ENCODE results near the gene HHIP.

HHIP gene

DNA sequence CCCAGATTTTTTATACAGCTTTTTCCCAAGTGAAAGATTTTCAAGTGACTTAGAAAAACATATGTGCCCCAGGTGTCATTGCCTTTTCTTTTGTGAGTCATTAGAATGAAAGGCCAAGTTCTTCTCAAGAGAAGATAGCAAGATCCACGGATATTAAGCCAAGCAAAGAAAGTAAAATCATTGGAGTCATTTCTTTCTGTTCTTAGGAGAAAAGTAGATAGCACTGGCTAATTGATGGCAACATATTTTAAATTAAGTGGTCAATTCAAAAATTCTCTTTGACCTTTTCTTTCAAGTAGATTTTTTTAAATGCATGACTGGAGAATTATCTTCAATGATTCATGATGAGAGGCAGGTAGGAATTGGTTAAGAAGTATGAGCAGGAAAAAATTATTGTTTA lies 94.4 kb downstream of the HHIP start:
- H3F3A ChIP-seq (ENCODE audit: insufficient read depth, low read length), result no peaks in the 10 kb centered on the region
- H2AFZ ChIP-seq (ENCODE audit: low read length), result no peak overlapping the region
- no peak overlapping the region for H3K4me3 ChIP-seq (ENCODE audit: low read depth, low read length, poor library complexity, severe bottlenecking)
- TF ChIP-seq EZH2 (IDR thresholded peaks at IDR 0.05; ENCODE audit: borderline replicate concordance, low read length) (no peak), CTCF (IDR thresholded peaks at IDR 0.05; ENCODE audit: low read length) (no peak)
- H3K36me3 ChIP-seq (ENCODE audit: insufficient read depth, low read length), result no peaks in the 10 kb centered on the region
- no peak overlapping the region for H3K4me2 ChIP-seq (ENCODE audit: low read length)
- H4K20me1 ChIP-seq (ENCODE audit: insufficient read depth, low read length), result no peaks in the 10 kb centered on the region
- H3K9me2 ChIP-seq (ENCODE audit: low read depth, low read length), result no peaks in the 10 kb centered on the region
- no peaks in the 10 kb centered on the region for H3K79me2 ChIP-seq (ENCODE audit: insufficient read depth, low read length)
- H3K27me3 ChIP-seq (ENCODE audit: insufficient read depth, low read length), result no peaks in the 10 kb centered on the region
- no peaks in the 10 kb centered on the region for H3K9me3 ChIP-seq (ENCODE audit: low read length)
- no peak overlapping the region for H3K9ac ChIP-seq (ENCODE audit: low read length)
- no peak overlapping the region for H3K27ac ChIP-seq (ENCODE audit: low read depth, low read length, poor library complexity, severe bottlenecking)
- no peaks in the 10 kb centered on the region for H3K4me1 ChIP-seq (ENCODE audit: insufficient read depth, low read length, severe bottlenecking)

GRCh38 chr4:144748814-144749555 lies 103.0 kb downstream of the HHIP start:
- no peak overlapping the region for H3K9ac ChIP-seq (ENCODE audit: low read length)
- no peaks in the 10 kb centered on the region for H3K36me3 ChIP-seq (ENCODE audit: insufficient read depth, low read length)
- H3K27ac ChIP-seq (ENCODE audit: low read depth, low read length, poor library complexity, severe bottlenecking), result no peak overlapping the region
- no peaks in the 10 kb centered on the region for H3K79me2 ChIP-seq (ENCODE audit: insufficient read depth, low read length)
- no peaks in the 10 kb centered on the region for H3K9me3 ChIP-seq (ENCODE audit: low read length)
- H4K20me1 ChIP-seq (ENCODE audit: insufficient read depth, low read length), result no peaks in the 10 kb centered on the region
- no peaks in the 10 kb centered on the region for H3F3A ChIP-seq (ENCODE audit: insufficient read depth, low read length)
- H3K4me1 ChIP-seq (ENCODE audit: insufficient read depth, low read length, severe bottlenecking), result no peaks in the 10 kb centered on the region
- no peak overlapping the region for H3K4me3 ChIP-seq (ENCODE audit: low read depth, low read length, poor library complexity, severe bottlenecking)
- no peaks in the 10 kb centered on the region for H3K27me3 ChIP-seq (ENCODE audit: insufficient read depth, low read length)
- TF ChIP-seq EZH2 (IDR thresholded peaks at IDR 0.05; ENCODE audit: borderline replicate concordance, low read length) (no peak), CTCF (IDR thresholded peaks at IDR 0.05; ENCODE audit: low read length) (no peak)
- H3K9me2 ChIP-seq (ENCODE audit: low read depth, low read length), result no peaks in the 10 kb centered on the region
- no peak overlapping the region for H3K4me2 ChIP-seq (ENCODE audit: low read length)
- H2AFZ ChIP-seq (ENCODE audit: low read length), result no peak overlapping the region

DNA sequence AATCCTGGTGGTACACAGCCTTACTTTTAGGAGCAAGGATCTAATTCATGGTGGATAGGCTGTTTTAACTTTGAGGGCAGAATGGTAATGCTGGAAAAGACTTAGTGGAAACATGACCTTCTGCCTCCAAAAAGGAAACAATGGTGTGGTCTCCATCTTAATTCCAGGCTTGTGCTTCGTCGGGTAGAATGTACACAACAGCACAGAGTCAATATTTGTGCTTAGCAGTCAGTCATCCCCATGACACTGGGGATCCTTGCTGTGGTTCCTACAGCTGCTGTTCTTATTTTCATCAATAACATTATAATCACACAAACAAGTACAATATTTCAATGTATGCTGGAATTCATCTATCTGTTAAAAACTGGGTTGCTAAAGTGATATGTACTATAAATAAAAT lies 104.4 kb downstream of the HHIP start:
- no peak for TF ChIP-seq CTCF (IDR thresholded peaks at IDR 0.05; ENCODE audit: low read length)
- TF ChIP-seq EZH2 (IDR thresholded peaks at IDR 0.05; ENCODE audit: borderline replicate concordance, low read length), result no peak
- no peak overlapping the region for H3K9ac ChIP-seq (ENCODE audit: low read length)
- no peak overlapping the region for H3K27ac ChIP-seq (ENCODE audit: low read depth, low read length, poor library complexity, severe bottlenecking)
- H3K79me2 ChIP-seq (ENCODE audit: insufficient read depth, low read length), result no peaks in the 10 kb centered on the region
- H3K4me2 ChIP-seq (ENCODE audit: low read length), result no peak overlapping the region
- no peaks in the 10 kb centered on the region for H3K36me3 ChIP-seq (ENCODE audit: insufficient read depth, low read length)
- no peak overlapping the region for H2AFZ ChIP-seq (ENCODE audit: low read length)
- no peaks in the 10 kb centered on the region for H3F3A ChIP-seq (ENCODE audit: insufficient read depth, low read length)
- H3K9me2 ChIP-seq (ENCODE audit: low read depth, low read length), result no peaks in the 10 kb centered on the region
- no peak overlapping the region for H3K4me3 ChIP-seq (ENCODE audit: low read depth, low read length, poor library complexity, severe bottlenecking)
- no peaks in the 10 kb centered on the region for H3K9me3 ChIP-seq (ENCODE audit: low read length)
- no peaks in the 10 kb centered on the region for H3K4me1 ChIP-seq (ENCODE audit: insufficient read depth, low read length, severe bottlenecking)
- H3K27me3 ChIP-seq (ENCODE audit: insufficient read depth, low read length), result no peaks in the 10 kb centered on the region
- no peaks in the 10 kb centered on the region for H4K20me1 ChIP-seq (ENCODE audit: insufficient read depth, low read length)
